Measurements from ENCODE around the gene SLC24A4.

SLC24A4 gene

DNA sequence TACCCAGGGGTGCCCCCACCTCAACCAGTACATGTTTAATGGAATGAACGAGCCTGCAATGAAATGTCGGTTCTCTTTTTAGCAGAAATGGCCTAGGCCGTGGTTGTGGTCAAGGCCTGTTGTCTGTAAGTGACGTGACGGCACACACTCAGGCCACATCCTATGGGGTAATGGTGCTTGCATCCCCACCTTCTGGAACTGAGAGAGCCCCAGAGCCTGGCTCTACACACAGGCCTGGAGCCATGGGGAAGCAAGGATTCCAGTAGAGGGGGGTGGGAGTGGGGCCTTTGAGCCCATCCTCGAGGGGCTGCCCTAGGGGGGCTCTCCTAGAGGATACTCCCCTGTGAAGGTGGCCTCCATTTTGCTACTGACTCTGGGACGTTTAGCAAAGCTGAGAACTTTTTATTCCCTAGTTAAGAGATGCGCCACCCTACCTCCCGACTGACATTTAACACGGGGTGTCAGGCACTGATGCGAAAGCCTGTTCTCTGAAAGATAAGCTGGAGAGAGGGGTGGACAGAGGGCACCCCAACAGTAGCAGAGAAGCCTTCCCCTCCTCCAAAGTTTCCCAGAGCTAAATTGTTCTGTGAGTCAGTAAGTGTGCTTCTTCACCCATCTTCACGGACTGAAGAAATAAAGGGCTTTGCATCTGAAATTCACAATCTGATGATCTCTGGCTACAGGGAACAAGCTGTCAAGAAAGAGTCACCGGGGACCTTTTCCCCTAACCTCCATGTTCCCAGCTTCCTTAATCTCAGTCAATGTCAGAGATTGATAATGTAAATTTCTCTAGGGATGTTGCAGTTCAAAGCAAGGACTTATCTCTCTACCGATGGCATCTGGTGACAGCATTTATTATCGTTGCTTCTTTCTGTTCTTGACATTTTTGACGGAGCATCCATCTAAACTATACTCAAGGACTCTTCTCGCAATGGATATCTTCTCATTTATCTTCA lies 197.4 kb downstream of the SLC24A4 start:
- DNase-seq (ENCODE audit: low read depth in 2 of 2): no peak

GRCh38 chr14:92521058-92521415 lies 198.1 kb downstream of the SLC24A4 start:
- DNase-seq (ENCODE audit: low read depth in 2 of 2): no peak

GRCh38 chr14:92523752-92524151 lies 200.8 kb downstream of the SLC24A4 start:
- DNase-seq (ENCODE audit: low read depth in 2 of 2): no peak

DNA sequence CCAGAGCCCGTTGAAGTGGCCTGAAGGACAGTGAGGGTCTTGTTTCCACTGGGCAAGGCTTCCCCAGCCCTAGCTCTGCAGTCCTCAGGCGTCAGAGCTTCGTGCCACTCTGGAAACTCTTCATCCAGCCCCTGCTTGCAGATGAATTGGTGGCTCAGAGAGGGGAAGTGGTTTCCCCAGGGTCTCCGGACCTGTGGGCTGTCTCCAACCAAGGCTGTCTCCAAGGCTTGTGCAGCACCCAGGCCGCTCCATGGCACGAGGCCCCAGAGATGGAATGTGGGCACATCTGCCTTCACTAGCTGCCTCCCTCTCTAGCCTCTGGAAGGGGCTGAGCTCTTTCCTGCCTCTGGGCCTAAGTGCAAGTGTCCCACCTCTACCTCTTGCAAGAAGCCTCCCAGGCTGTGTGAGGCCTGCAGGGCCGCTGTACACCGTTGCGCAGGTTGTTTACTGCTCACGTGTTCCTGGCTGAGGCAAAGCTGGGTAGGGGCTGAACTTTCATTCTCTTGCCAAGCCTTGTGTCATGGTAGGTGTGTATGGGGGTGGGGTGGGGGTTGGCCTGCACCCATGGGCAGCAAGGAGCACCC lies 201.7 kb downstream of the SLC24A4 start:
- DNase-seq (ENCODE audit: low read depth in 2 of 2): no peak

DNA sequence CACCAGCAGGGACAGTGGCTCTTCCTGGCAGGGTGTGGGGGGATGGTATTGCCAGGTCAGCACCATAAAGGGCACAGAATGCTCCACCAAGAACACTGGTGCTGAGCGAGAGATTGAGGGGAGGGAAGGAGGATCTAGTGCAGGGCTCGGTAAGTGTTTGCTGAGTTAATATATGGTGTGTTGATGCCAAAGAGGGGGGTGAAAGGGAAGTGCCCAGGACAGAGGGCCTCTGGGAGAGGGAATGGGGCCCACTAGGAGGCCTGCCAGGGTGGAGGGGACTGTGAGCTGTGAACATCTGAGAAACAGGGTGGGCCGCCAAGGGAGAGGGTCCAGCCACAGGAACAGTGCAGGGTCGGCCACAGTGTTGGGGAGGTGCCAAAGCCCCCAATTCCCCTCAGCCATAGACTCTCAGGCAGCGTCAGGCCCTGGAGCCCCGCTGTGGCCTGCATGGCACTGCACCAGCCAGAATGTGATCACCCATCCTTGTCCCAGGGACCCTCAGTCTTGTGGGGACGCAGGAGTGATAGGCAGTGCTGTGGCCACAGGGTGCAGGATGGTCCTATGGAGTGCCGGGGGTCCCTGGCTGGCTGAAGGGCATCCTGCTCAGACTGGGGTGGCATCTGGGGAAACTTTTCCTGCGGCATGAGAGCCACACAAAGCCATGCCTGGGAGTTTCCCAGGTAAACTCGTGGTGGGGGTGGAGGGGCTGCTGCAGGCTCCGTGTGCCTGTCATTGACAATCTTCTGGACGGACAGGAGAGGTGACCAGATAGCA lies 202.5 kb downstream of the SLC24A4 start:
- no peak for DNase-seq (ENCODE audit: low read depth in 2 of 2)

DNA sequence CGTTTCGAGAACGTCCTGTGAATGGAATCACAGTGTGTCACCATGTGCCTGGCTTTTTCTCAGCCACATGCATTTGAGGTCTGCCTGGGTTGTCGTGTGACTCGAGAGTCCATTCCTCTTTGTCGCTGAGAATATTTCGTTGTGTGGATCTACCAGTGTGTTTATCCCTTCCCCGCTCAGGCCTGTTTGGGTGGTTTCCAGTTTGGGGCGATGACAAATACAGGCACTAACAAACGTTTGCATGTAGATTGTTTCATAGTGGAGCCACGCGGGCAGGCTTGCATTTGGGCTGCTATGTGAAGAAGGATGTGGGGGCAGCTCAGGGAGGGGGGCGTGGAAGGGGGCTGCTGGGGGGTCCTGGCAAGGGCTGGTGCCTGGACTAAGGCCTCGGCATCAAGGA lies 204.8 kb downstream of the SLC24A4 start:
- no peak for DNase-seq (ENCODE audit: low read depth in 2 of 2)

DNA sequence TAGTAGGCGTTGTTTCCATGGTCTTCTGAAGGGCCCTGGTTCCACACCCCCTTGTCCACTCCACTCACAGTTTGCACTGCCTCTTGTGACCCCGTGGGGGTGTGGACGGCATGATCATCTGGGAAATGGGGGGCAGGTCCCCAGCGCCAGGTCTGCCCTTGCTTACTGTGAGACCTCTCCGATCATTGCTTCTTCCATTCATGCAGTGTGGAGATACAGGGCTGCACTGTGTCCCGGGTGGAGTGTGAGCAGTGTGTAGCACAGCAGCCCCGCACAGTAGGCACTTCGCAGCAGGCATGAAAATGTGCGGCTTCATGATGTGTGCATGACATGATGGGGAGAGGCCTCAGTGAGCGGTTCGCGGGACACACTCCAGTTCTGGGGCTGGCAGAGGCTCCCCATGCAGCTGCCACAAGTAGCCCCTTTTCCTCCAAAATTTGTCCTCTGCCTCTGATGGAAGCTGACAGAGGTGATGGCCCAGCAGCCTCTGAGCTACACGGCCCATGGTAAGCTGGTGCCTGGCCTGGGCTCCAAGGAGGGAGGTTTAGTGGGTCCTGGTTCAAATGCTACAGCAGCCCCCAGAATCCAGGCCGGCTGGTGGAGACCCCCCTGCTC lies 205.6 kb downstream of the SLC24A4 start:
- DNase-seq (ENCODE audit: low read depth in 2 of 2): no peak

DNA sequence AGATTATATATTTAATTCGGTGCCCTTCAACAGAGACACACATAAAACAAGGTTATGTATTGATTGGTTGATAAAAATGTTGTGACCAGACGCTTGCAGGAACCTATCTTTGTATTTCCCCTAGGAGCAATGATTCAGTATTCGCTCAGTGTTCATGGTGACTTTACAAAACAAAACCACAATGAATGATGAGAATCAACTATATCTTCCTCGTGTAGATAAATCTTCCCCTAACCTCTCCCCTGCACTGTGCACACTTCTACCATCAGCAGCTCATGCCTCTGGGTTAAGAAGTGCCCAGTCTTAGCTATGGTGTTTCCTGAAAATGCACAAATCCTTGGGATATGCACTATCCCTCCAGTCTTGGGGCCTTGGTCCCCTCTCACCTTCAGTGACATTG lies 206.9 kb downstream of the SLC24A4 start:
- DNase-seq (ENCODE audit: low read depth in 2 of 2): no peak

DNA sequence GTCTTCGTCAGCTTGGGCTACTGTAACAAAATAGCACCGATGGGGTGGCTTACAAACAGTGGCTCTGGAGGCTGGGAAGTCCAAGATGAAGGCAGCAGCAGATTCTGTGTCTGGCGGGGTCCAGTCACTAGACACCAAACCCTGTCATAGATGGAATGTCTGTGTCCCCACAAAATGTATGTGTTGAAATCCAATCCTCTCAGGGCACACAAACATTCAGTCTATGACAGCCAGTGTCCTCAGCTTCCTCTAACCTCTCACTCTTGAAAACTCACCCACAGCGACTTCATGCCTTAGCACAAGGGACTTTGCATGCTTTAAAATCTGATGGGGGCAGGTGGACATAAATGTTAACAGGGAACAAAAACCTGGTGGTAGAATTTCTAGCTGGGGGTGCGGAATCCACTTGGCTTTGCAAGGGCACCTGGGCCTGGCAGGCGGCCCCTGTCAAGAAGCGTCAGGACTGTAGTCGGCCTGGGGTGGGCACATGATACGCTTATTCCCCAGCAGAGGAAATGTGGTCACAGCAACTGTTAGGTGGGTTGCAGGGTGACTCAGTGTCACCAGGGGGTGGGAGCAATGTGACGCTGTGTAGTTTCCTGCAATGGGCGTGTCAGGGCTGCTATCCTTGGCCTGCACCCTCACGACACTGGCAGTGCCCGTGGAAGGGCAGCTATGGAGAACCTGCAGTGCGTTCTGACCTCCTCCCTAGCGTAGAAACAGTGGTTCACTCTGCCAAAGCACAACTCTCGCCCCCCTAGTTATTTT lies 208.3 kb downstream of the SLC24A4 start:
- DNase-seq (ENCODE audit: low read depth in 2 of 2): no peak

DNA sequence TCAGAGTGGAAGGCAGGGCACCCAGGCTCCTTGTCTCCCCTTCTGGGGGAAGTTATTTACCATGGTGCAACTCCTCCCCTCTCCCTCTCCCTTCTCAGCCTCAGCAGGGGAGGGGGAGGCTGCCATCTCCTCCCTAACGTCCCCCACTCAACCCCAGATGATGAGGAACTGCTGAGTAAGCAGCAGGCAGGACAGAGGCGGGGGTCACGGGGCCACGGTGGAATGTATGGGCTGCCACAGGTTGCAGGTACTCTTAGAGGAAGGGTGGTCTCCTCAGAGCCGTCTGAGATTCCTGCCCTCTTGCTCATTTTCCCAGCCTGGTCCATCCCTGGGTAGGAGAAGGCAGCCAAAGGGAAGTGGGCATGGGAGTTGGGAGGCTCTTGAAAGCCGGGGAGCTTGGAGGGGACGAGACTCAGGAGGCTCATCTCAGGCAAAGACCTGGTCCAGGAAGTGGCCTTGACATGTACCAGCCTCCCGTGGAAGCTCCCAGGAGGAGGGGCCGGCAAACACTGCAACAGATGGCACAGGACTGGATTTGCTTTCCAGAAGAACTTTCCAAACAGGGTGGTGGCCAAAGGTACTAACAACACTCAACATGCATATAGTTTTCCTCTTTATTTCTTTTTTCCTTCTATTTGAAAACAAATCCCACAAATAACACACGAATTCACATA lies 209.7 kb downstream of the SLC24A4 start:
- no peak for DNase-seq (ENCODE audit: low read depth in 2 of 2)

DNA sequence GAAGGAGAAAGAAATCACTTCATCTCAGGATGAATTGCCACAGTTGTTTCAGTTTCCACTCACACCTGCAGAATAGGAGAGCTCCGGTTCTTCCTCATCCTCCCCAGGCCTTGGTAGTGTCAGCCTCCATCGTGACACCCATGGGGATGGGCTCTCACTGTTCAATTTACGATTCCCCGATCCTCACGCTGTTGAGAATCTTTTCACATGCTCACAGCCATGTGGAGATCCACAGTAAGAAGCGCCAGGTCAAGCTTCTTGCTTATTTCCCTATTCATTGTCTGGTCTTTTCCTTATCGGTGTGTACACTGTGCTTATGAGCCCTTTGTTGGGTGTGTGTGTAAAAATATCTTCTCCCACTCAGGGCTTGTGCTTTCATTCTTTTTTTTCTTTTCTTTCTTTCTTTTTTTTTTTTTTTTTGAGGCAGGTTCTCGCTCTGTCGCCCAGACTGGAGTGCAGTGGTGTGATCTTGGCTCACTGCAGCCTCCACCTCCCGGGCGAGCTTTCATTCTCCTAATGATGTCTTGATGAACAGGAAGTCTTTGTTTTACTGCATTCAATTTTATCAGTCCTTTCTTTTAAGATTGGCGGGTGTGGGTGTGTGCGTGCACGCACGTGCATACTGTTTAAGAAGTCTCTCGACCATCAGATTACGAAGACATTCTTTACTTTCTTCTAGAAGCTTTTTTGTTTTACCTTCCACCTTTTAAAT lies 212.1 kb downstream of the SLC24A4 start:
- DNase-seq (ENCODE audit: low read depth in 2 of 2): no peak

DNA sequence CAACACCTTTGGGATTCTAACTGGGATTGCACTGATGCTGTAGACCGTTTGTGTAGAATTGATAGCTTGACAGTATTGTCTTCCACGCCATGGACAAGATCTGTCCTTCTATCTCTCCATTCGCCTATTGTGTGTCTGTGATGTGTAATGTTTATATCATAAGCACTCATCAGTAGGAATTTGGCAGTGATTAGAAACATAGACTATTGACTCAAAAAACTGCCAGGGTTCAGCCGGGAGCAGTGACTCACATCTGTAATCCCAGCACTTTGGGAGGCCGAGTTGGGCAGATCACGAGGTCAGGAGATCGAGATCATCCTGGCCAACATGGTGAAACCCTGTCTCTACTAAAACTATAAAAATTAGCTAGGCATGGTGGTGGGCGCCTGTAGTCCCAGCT lies 213.3 kb downstream of the SLC24A4 start:
- peak; percentile 57 to 60 for DNase-seq (ENCODE audit: low read depth in 2 of 2)

GRCh38 chr14:92538412-92538985 lies 215.5 kb downstream of the SLC24A4 start:
- no peak for DNase-seq (ENCODE audit: low read depth in 2 of 2)

- no peak for DNase-seq (ENCODE audit: low read depth in 2 of 2)
These were observed 216.5 kb downstream of the SLC24A4 start for GRCh38 chr14:92539419-92539818.

DNA sequence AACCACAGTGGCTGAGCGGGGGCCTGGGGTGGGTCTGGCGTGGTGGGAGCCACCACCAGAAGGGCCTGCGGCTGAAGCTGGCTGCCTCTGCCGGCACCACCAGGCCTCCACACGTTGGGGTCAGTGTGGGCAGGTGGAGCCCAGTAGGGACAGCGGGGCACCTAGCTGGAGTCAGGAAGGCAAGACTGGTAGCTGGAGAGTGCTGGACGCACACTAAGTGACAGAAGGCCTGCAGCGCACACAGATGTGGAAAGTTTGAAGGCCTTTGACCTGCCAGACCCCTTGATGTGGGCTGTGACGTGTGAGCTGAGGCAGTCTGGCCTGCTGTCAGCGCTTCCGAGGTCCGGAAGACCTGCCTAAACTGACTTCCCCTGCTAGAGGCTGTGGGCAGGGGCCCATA lies 216.9 kb downstream of the SLC24A4 start:
- DNase-seq (ENCODE audit: low read depth in 2 of 2): no peak

DNA sequence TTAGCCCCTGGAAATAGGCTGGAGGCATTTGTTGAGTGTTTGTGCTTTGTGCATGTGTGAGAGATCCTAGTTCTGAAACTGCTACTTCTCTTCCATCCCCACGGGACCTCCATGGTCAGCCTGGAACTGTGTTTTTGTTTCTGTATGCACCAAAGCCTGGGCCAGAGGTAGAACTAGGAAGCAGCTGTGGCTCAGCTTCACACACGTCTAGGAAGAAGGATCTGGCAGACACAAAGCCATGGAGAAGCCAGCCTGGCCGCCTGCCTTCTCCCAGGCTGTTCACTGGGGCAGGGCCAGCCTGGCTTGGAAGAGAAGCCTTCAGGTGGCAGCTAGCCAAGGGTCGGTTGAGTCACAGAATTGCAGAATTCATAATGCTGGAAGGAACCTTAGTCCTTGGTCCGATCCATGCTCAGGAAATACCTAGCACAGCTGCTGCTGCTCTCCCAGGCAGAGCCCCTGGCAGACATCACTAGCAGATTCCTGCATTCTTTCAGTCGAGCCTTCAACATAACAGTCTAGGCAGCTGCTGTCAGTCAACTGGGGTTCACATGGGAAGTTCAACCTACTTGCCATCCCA lies 217.6 kb downstream of the SLC24A4 start:
- DNase-seq (ENCODE audit: low read depth in 2 of 2): peak; percentile 99

DNA sequence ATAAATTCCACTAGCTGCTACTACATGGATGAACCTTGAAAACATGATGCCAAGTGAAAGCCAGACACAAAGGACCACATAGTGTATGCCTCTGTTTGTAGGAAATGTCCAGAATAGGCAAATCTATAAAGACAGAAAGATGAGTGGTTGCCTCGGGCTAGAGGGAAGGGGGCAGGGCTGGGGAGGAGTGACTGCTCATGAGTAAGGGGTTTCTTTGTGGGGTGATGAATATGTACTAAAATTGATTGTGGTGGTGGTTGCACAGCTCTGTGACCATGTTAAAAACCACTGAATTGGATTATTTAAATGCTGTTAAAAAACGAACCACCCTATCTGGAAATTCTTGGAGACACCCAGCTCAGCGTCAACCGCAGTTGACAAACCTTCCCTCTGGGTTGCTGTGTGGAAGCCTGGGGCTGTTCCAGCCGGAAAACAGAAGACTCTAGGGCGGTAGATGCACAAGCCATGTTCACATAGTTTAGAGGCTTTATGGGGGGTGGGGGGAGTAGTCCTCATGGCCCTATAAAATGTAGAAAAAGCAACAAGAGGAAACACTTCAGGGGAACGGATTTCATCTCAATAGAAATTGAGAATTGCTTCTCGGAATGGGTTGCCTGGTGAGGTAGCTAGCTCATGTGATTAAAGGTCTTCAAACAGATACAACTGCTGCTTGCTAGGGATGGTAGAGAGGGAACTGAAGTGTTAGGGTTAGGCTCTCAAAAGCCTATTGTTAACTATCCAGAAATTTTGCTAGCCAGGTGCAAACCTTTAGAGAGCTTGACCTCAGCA lies 220.0 kb downstream of the SLC24A4 start:
- DNase-seq (ENCODE audit: low read depth in 2 of 2): no peak

DNA sequence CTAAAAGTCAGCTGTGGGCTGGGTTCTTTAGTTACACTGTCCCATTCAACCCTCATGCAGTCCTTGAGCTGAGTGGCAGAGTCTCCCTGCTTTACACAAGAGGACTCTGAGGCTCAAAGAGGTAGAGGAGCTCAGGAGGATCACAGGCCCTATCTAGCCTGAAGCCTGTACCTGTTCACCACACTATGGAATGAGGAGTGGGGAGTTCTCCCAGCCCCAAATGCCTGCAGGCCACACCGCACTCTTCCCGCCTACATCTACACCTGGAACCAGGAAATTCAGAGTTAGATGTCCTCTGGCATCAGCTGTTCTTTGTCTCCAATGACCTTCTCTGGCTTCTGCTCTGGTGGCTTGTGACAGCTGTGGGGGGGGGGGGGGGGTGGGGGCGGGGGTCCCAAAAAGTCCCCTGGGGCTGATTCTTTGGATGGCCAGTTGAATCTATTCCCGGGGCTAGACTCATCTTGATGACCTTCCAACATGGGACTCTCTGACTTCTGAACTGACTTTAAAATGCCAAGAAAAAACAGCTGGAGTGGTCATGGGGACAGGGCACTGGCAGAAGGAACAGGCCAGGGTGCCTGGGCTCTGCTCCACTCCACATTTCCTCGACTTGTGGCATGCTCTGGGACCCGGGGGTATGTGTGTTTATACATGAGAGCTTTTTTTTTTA lies 221.2 kb downstream of the SLC24A4 start:
- DNase-seq (ENCODE audit: low read depth in 2 of 2): no peak

Data from fibroblast of skin of left quadriceps (primary cell).